Immature natural killer cell (primary cell): ENCODE results near the gene PELI2. TPM values are rescaled to one million over a fixed set of nuclear protein-coding genes. Genes with fewer than 3 reads are reported as not detected.

Source experiments
- DNase-seq, 3 donors: peaks; one replicate each; pipeline ENCODE4 v3.0.0; 2022; ENCODE audit warnings: mixed read lengths in 1 of 3
- H3K27ac Mint-ChIP-seq, 6 donors: one replicate each; pipeline ENCODE4 v1.8.0; 2020; ENCODE audit warnings: mixed read lengths in 6 of 6, mild to moderate bottlenecking in 5 of 6, inconsistent platforms in 4 of 6, moderate library complexity in 3 of 6
- H3K27me3 Mint-ChIP-seq, 3 donors: one replicate each; pipeline ENCODE4 v1.8.0; 2020 to 2021; ENCODE audit warnings: low read depth in 3 of 3, mild to moderate bottlenecking in 3 of 3, mixed read lengths in 3 of 3, moderate library complexity in 3 of 3, inconsistent platforms in 1 of 3
- H3K36me3 Mint-ChIP-seq, 3 donors: one replicate each; pipeline ENCODE4 v1.8.0; 2020; ENCODE audit warnings: mixed read lengths in 3 of 3, inconsistent platforms in 2 of 3, mild to moderate bottlenecking in 2 of 3
- H3K4me1 Mint-ChIP-seq, 2 donors: one replicate each; pipeline ENCODE4 v1.8.0; 2020; ENCODE audit warnings: inconsistent platforms in 2 of 2, mild to moderate bottlenecking in 2 of 2, mixed read lengths in 2 of 2, moderate library complexity in 1 of 2
- H3K4me3 Mint-ChIP-seq, 5 donors: one replicate each; pipeline ENCODE4 v1.8.0; 2020; ENCODE audit warnings: mild to moderate bottlenecking in 5 of 5, mixed read lengths in 5 of 5, inconsistent platforms in 3 of 5, moderate library complexity in 3 of 5
- H3K9me3 Mint-ChIP-seq, 6 donors: one replicate each; pipeline ENCODE4 v1.8.0; 2020; ENCODE audit warnings: mild to moderate bottlenecking in 6 of 6, mixed read lengths in 6 of 6, inconsistent platforms in 4 of 6, moderate library complexity in 3 of 6
- polyA plus RNA-seq, 3 donors: library from polyadenylated mRNA; unstranded; fragments of 300-500 nt; fragmentation: Illumina TruSeq; gene quantifications; one replicate each; pipeline ENCODE4 v1.2.3, GENCODE V29; 2021

PELI2 gene
- polyA plus RNA-seq, 3 donors from 2014 or later: 2.6 to 3.7 (median 2.7) TPM

GRCh38 chr14:56195704-56196103 is 77.5 kb downstream of the PELI2 start:
- Mint-ChIP-seq H3K4me1 (peaks cover 7 to 31% of the 10 kb centered on the region in 2 donors), H3K9me3 (no peaks in the 10 kb centered on the region), H3K4me3 (peak overlapping the region; percentile 48 to 79 (median 69)), H3K27me3 (peaks cover 0 to 2% (median 2%) of the 10 kb centered on the region in 3 donors), H3K27ac (peak overlapping the region; percentile 18 to 84 (median 74)), H3K36me3 (no peaks in the 10 kb centered on the region)
- peak in 1 of 3 donors; percentile 16 for DNase-seq

GRCh38 chr14:56196274-56196673 is 78.1 kb downstream of the PELI2 start:
- peak overlapping the region in 3 of 5 donors; percentile 48 to 79 (median 71) for H3K4me3 Mint-ChIP-seq
- H3K36me3 Mint-ChIP-seq: no peaks in the 10 kb centered on the region
- no peak for DNase-seq
- peaks cover 0 to 2% (median 0%) of the 10 kb centered on the region in 3 donors for H3K27me3 Mint-ChIP-seq
- peak overlapping the region in 4 of 6 donors; percentile 18 to 81 (median 74) for H3K27ac Mint-ChIP-seq
- peaks cover 2 to 27% of the 10 kb centered on the region in 2 donors for H3K4me1 Mint-ChIP-seq
- no peaks in the 10 kb centered on the region for H3K9me3 Mint-ChIP-seq

- Mint-ChIP-seq H3K9me3 (no peaks in the 10 kb centered on the region), H3K4me3 (no peak overlapping the region), H3K27ac (no peak overlapping the region), H3K36me3 (no peaks in the 10 kb centered on the region), H3K4me1 (peaks cover 0 to 26% of the 10 kb centered on the region in 2 donors), H3K27me3 (no peaks in the 10 kb centered on the region)
- no peak for DNase-seq
These were observed 78.9 kb downstream of the PELI2 start for GRCh38 chr14:56197150-56197549.

- H3K36me3 Mint-ChIP-seq: no peaks in the 10 kb centered on the region
- H3K9me3 Mint-ChIP-seq: no peaks in the 10 kb centered on the region
- H3K27ac Mint-ChIP-seq: no peak overlapping the region
- no peaks in the 10 kb centered on the region for H3K27me3 Mint-ChIP-seq
- no peak overlapping the region for H3K4me3 Mint-ChIP-seq
- peaks cover 0 to 29% of the 10 kb centered on the region in 2 donors for H3K4me1 Mint-ChIP-seq
- no peak for DNase-seq
These were observed 80.2 kb downstream of the PELI2 start for GRCh38 chr14:56198438-56198837.

GRCh38 chr14:56199095-56199981 is 81.1 kb downstream of the PELI2 start:
- Mint-ChIP-seq H3K4me3 (no peak overlapping the region), H3K4me1 (peaks cover 0 to 25% of the 10 kb centered on the region in 2 donors), H3K27ac (no peak overlapping the region), H3K27me3 (no peaks in the 10 kb centered on the region), H3K36me3 (no peaks in the 10 kb centered on the region), H3K9me3 (no peaks in the 10 kb centered on the region)
- no peak for DNase-seq

GRCh38 chr14:56199982-56200577 is 81.9 kb downstream of the PELI2 start:
- no peaks in the 10 kb centered on the region for H3K9me3 Mint-ChIP-seq
- H3K4me1 Mint-ChIP-seq: peaks cover 0 to 18% of the 10 kb centered on the region in 2 donors
- H3K36me3 Mint-ChIP-seq: no peaks in the 10 kb centered on the region
- no peak overlapping the region for H3K27ac Mint-ChIP-seq
- no peak for DNase-seq
- no peaks in the 10 kb centered on the region for H3K27me3 Mint-ChIP-seq
- H3K4me3 Mint-ChIP-seq: no peak overlapping the region

GRCh38 chr14:56202256-56202655 is 84.0 kb downstream of the PELI2 start:
- DNase-seq: no peak
- Mint-ChIP-seq H3K4me1 (peaks cover 0 to 3% of the 10 kb centered on the region in 2 donors), H3K27ac (no peak overlapping the region), H3K9me3 (no peaks in the 10 kb centered on the region), H3K4me3 (no peak overlapping the region), H3K27me3 (no peaks in the 10 kb centered on the region), H3K36me3 (no peaks in the 10 kb centered on the region)

- Mint-ChIP-seq H3K9me3 (no peaks in the 10 kb centered on the region), H3K4me1 (peaks cover 14 to 18% of the 10 kb centered on the region in 2 donors), H3K27ac (no peak overlapping the region), H3K27me3 (peaks cover 0 to 3% (median 0%) of the 10 kb centered on the region in 3 donors), H3K36me3 (no peaks in the 10 kb centered on the region), H3K4me3 (no peak overlapping the region)
- no peak for DNase-seq
These were observed 87.7 kb downstream of the PELI2 start for GRCh38 chr14:56205881-56206280.

GRCh38 chr14:56206596-56206995 is 88.4 kb downstream of the PELI2 start:
- no peak overlapping the region for H3K27ac Mint-ChIP-seq
- peaks cover 0 to 3% (median 0%) of the 10 kb centered on the region in 3 donors for H3K27me3 Mint-ChIP-seq
- H3K36me3 Mint-ChIP-seq: no peaks in the 10 kb centered on the region
- no peaks in the 10 kb centered on the region for H3K9me3 Mint-ChIP-seq
- DNase-seq: no peak
- peaks cover 21 to 25% of the 10 kb centered on the region in 2 donors for H3K4me1 Mint-ChIP-seq
- H3K4me3 Mint-ChIP-seq: no peak overlapping the region

- Mint-ChIP-seq H3K4me3 (no peak overlapping the region), H3K27me3 (peaks cover 0 to 3% (median 0%) of the 10 kb centered on the region in 3 donors), H3K27ac (no peak overlapping the region), H3K4me1 (peaks cover 25 to 30% of the 10 kb centered on the region in 2 donors), H3K9me3 (no peaks in the 10 kb centered on the region), H3K36me3 (no peaks in the 10 kb centered on the region)
- no peak for DNase-seq
These were observed 89.5 kb downstream of the PELI2 start for GRCh38 chr14:56207626-56208292.

- H3K9me3 Mint-ChIP-seq: no peaks in the 10 kb centered on the region
- no peak overlapping the region for H3K27ac Mint-ChIP-seq
- no peak overlapping the region for H3K4me3 Mint-ChIP-seq
- H3K36me3 Mint-ChIP-seq: peaks cover 0 to 4% (median 0%) of the 10 kb centered on the region in 3 donors
- peaks cover 0 to 3% (median 1%) of the 10 kb centered on the region in 3 donors for H3K27me3 Mint-ChIP-seq
- DNase-seq: no peak
- H3K4me1 Mint-ChIP-seq: peaks cover 25 to 30% of the 10 kb centered on the region in 2 donors
These were observed 90.3 kb downstream of the PELI2 start for GRCh38 chr14:56208520-56208919.

GRCh38 chr14:56210571-56210970 is 92.4 kb downstream of the PELI2 start:
- Mint-ChIP-seq H3K27me3 (peaks cover 0 to 3% (median 1%) of the 10 kb centered on the region in 3 donors), H3K36me3 (peaks cover 0 to 4% (median 0%) of the 10 kb centered on the region in 3 donors), H3K9me3 (no peaks in the 10 kb centered on the region), H3K4me1 (peaks cover 25 to 30% of the 10 kb centered on the region in 2 donors), H3K4me3 (peak overlapping the region in 3 of 5 donors; percentile 18 to 47 (median 26)), H3K27ac (peak overlapping the region in 2 of 6 donors; percentile 49 to 72)
- no peak for DNase-seq

GRCh38 chr14:56211084-56211483 is 92.9 kb downstream of the PELI2 start:
- no peaks in the 10 kb centered on the region for H3K9me3 Mint-ChIP-seq
- peaks cover 25 to 30% of the 10 kb centered on the region in 2 donors for H3K4me1 Mint-ChIP-seq
- peak overlapping the region in 3 of 6 donors; percentile 22 to 72 (median 49) for H3K27ac Mint-ChIP-seq
- peak overlapping the region in 2 of 5 donors; percentile 18 to 42 for H3K4me3 Mint-ChIP-seq
- DNase-seq: peak; percentile 6 to 15 (median 11)
- peaks cover 0 to 3% (median 1%) of the 10 kb centered on the region in 3 donors for H3K27me3 Mint-ChIP-seq
- peaks cover 0 to 4% (median 0%) of the 10 kb centered on the region in 3 donors for H3K36me3 Mint-ChIP-seq
